ENCODE measurements around the gene MUSK.
A peak's percentile ranks its signal among the peaks of the same experiment; 100 is the strongest.

MUSK gene

GRCh38 chr9:110844121-110844520 is 175.5 kb downstream of the MUSK start:
- POLR2A ChIA-PET, result no interaction called here
- no peak for DNase-seq (ENCODE audit: extremely low spot score)
- CTCF ChIA-PET, result no interaction called here
- TF ChIP-seq LEF1 (IDR thresholded peaks at IDR 0.05; ENCODE audit: borderline replicate concordance), result no peak
- no peak for TF ChIP-seq PKNOX1 (IDR thresholded peaks at IDR 0.05)
- no peak for TF ChIP-seq HDGF (IDR thresholded peaks at IDR 0.05; ENCODE audit: borderline replicate concordance)
- TF ChIP-seq BHLHE40 (IDR thresholded peaks at IDR 0.05; ENCODE audit: borderline replicate concordance), result no peak
- no peak for TF ChIP-seq ZNF384 (IDR thresholded peaks at IDR 0.05)
- TF ChIP-seq SUZ12 (IDR thresholded peaks at IDR 0.05), result no peak
- no peak for TF ChIP-seq SP1 (IDR thresholded peaks at IDR 0.05)
- TF ChIP-seq NFRKB (IDR thresholded peaks at IDR 0.05), result no peak
- TF ChIP-seq FOXK2 (IDR thresholded peaks at IDR 0.05), result no peak
- TF ChIP-seq ARNT (IDR thresholded peaks at IDR 0.05), result no peak
- no peak for TF ChIP-seq L3MBTL2 (conservative IDR thresholded peaks at IDR 0.05)

GRCh38 chr9:110846215-110846614 is 177.6 kb downstream of the MUSK start:
- TF ChIP-seq FOXM1 (IDR thresholded peaks at IDR 0.05; ENCODE audit: borderline replicate concordance) (no peak), SUZ12 (IDR thresholded peaks at IDR 0.05) (no peak), NFRKB (IDR thresholded peaks at IDR 0.05) (no peak), HDGF (IDR thresholded peaks at IDR 0.05; ENCODE audit: borderline replicate concordance) (no peak), FOXA1 (IDR thresholded peaks at IDR 0.05) (no peak), L3MBTL2 (conservative IDR thresholded peaks at IDR 0.05) (no peak), BHLHE40 (IDR thresholded peaks at IDR 0.05; ENCODE audit: borderline replicate concordance) (no peak), TARDBP (IDR thresholded peaks at IDR 0.05) (no peak), PKNOX1 (IDR thresholded peaks at IDR 0.05) (no peak), CTBP1 (IDR thresholded peaks at IDR 0.05; ENCODE audit: borderline replicate concordance) (no peak), ARNT (IDR thresholded peaks at IDR 0.05) (no peak), ZNF384 (IDR thresholded peaks at IDR 0.05) (no peak), SP1 (IDR thresholded peaks at IDR 0.05) (no peak), FOXK2 (IDR thresholded peaks at IDR 0.05) (no peak), ELF4 (IDR thresholded peaks at IDR 0.05) (no peak), LEF1 (IDR thresholded peaks at IDR 0.05; ENCODE audit: borderline replicate concordance) (no peak)
- CTCF ChIA-PET, result no interaction called here
- DNase-seq (ENCODE audit: extremely low spot score), result no peak
- POLR2A ChIA-PET, result no interaction called here

DNA sequence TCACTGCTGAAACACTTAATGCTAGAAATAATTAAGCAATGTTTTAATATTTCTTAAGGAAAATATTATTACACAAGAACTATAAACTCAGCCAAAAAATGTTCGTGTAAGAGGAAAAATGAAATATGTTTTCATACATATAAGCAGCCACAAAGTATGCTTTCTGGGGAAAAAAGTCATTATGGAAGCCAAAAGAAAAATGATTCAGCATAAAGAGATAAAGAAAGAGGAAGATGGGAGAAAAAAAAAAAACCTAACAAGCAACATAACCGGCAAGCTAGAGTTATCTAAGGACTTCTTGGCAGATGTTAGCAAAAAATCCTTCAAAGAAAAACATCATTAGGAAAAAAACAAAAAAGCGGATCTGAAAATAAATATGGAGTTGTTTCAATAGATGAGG is 179.1 kb downstream of the MUSK start:
- CTCF ChIA-PET, result no interaction called here
- POLR2A ChIA-PET, result no interaction called here
- no peak for DNase-seq (ENCODE audit: extremely low spot score)

DNA sequence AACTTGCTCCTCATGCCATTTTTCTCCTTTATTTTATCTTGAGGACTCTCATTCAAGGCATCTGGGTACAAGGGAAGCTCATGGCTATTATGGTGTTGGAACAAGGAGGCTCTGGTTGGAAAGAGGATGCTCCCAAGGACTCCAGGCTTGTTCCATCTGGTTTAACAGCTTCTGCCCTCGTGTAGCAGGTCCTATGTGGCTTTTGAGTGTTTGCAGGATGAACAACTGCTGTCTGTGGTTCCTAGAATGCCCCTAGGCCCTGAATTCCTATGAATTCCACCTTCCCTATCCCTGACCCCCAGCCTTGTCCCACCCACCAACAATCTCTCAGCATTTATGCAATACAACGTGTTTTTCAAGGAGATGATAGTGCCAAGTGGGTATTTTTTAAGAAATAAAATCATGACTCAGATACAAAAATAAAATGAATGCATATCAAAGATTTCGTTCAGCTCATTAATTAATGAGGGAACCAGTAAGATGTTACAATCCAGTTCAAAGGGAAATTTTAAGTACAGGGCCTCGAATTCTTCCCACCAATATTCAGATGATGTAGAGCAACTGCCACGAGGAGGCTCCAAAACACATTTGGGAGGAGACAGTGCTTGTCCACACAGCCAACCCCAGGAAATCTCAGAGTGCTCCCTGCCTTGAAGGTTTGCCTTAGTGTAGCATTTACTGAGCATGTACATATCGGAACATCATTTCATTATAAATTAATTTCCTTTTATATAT is 182.0 kb downstream of the MUSK start:
- no peak for DNase-seq (ENCODE audit: extremely low spot score)
- ChIA-PET CTCF (no interaction called here), POLR2A (no interaction called here)
- TF ChIP-seq FOXK2 (IDR thresholded peaks at IDR 0.05) (no peak), ARNT (IDR thresholded peaks at IDR 0.05) (no peak), SP1 (IDR thresholded peaks at IDR 0.05) (no peak), L3MBTL2 (conservative IDR thresholded peaks at IDR 0.05) (peak; percentile 73), ZNF384 (IDR thresholded peaks at IDR 0.05) (no peak)

More for the DNA sequence above, 179.1 kb downstream of the MUSK start:
- TF ChIP-seq CTBP1 (IDR thresholded peaks at IDR 0.05; ENCODE audit: borderline replicate concordance), result no peak
- TF ChIP-seq L3MBTL2 (conservative IDR thresholded peaks at IDR 0.05), result no peak
- no peak for TF ChIP-seq SP1 (IDR thresholded peaks at IDR 0.05)
- no peak for TF ChIP-seq ELF4 (IDR thresholded peaks at IDR 0.05)
- no peak for TF ChIP-seq FOXK2 (IDR thresholded peaks at IDR 0.05)
- no peak for TF ChIP-seq LEF1 (IDR thresholded peaks at IDR 0.05; ENCODE audit: borderline replicate concordance)

All from HEK293T (cell line).